Nephron progenitor cell (in vitro differentiated cells): ENCODE data around the gene YEATS2.

Source experiments
- DNase-seq: peaks from one replicate; pipeline ENCODE4 v3.0.0; 2021
- H3K27ac Mint-ChIP-seq: 2 replicates; pipeline ENCODE4 v1.8.0; 2021; ENCODE audit warnings: mild to moderate bottlenecking, moderate library complexity, mixed read lengths
- H3K27me3 Mint-ChIP-seq: 2 replicates; pipeline ENCODE4 v1.8.0; 2021; ENCODE audit warnings: mild to moderate bottlenecking, low read depth, mixed read lengths; ENCODE audit not compliant: poor library complexity
- H3K36me3 Mint-ChIP-seq: 2 replicates; pipeline ENCODE4 v1.8.0; 2021; ENCODE audit warnings: low read depth, mixed read lengths
- H3K4me1 Mint-ChIP-seq: 2 replicates; pipeline ENCODE4 v1.8.0; 2021; ENCODE audit warnings: mixed read lengths
- H3K4me3 Mint-ChIP-seq: 2 replicates; pipeline ENCODE4 v1.8.0; 2021; ENCODE audit warnings: mild to moderate bottlenecking, moderate library complexity, mixed read lengths
- H3K9me3 Mint-ChIP-seq: 2 replicates; pipeline ENCODE4 v1.8.0; 2021; ENCODE audit warnings: mild to moderate bottlenecking, moderate library complexity, mixed read lengths
- CTCF ChIP-seq: fragments of 200-600 bp; sonication (generic); IDR thresholded peaks from 2 replicates; pipeline ENCODE4 v1.5.0; 2021; ENCODE audit warnings: antibody characterized with exemption

The YEATS2 gene

GRCh38 chr3:183815951-183816475 is 118.4 kb downstream of the YEATS2 start:
- no peak for TF ChIP-seq CTCF
- H3K27ac Mint-ChIP-seq, result peak overlapping the region; percentile 54

GRCh38 chr3:183816681-183817510 is 119.3 kb downstream of the YEATS2 start:
- H3K27me3 Mint-ChIP-seq, result peaks cover 5% of the 10 kb centered on the region
- no peaks in the 10 kb centered on the region for H3K9me3 Mint-ChIP-seq
- H3K27ac Mint-ChIP-seq, result peak overlapping the region; percentile 54
- H3K4me3 Mint-ChIP-seq, result no peak overlapping the region
- DNase-seq, result no peak
- no peaks in the 10 kb centered on the region for H3K4me1 Mint-ChIP-seq
- TF ChIP-seq CTCF, result no peak
- H3K36me3 Mint-ChIP-seq, result peaks cover 39% of the 10 kb centered on the region

More at GRCh38 chr3:183815951-183816475, 118.4 kb downstream of the YEATS2 start:
- H3K4me1 Mint-ChIP-seq, result no peaks in the 10 kb centered on the region
- H3K27me3 Mint-ChIP-seq, result peaks cover 3% of the 10 kb centered on the region
- H3K9me3 Mint-ChIP-seq, result no peaks in the 10 kb centered on the region
- DNase-seq, result no peak
- H3K36me3 Mint-ChIP-seq, result peaks cover 47% of the 10 kb centered on the region
- H3K4me3 Mint-ChIP-seq, result no peak overlapping the region

- Mint-ChIP-seq H3K4me3 (no peak overlapping the region), H3K36me3 (peaks cover 32% of the 10 kb centered on the region), H3K9me3 (no peaks in the 10 kb centered on the region), H3K4me1 (peaks cover 4% of the 10 kb centered on the region), H3K27ac (peak overlapping the region; percentile 79), H3K27me3 (peaks cover 12% of the 10 kb centered on the region)
- no peak for DNase-seq
- TF ChIP-seq CTCF, result no peak
Observed at GRCh38 chr3:183817639-183818038, 120.0 kb downstream of the YEATS2 start.

- no peak for TF ChIP-seq CTCF
- Mint-ChIP-seq H3K9me3 (no peaks in the 10 kb centered on the region), H3K27ac (peak overlapping the region; percentile 66), H3K27me3 (peaks cover 17% of the 10 kb centered on the region), H3K4me3 (no peak overlapping the region), H3K36me3 (peaks cover 27% of the 10 kb centered on the region), H3K4me1 (peaks cover 5% of the 10 kb centered on the region)
- DNase-seq, result no peak
Observed at GRCh38 chr3:183818041-183818620, 120.5 kb downstream of the YEATS2 start.

GRCh38 chr3:183818706-183819624 is 121.4 kb downstream of the YEATS2 start:
- DNase-seq, result no peak
- peaks cover 25% of the 10 kb centered on the region for H3K27me3 Mint-ChIP-seq
- H3K4me1 Mint-ChIP-seq, result peaks cover 7% of the 10 kb centered on the region
- H3K36me3 Mint-ChIP-seq, result peaks cover 25% of the 10 kb centered on the region
- peak overlapping the region; percentile 66 for H3K27ac Mint-ChIP-seq
- no peaks in the 10 kb centered on the region for H3K9me3 Mint-ChIP-seq
- no peak overlapping the region for H3K4me3 Mint-ChIP-seq
- TF ChIP-seq CTCF, result no peak
